Skin of body (tissue), 2 donors: ENCODE data around the gene PRRG1. TPM values are rescaled to one million over a fixed set of nuclear protein-coding genes. Genes with fewer than 3 reads are reported as not detected.
"Not testable (repeated sequence)": the region's sequence is repeated elsewhere in the genome, so short reads cannot be mapped to it uniquely, and the experiment has no call there.

Experiments
- DNase-seq: peaks from one replicate; lab custom pipeline; 2025; lab: John Stamatoyannopoulos, UW
- total RNA-seq: library from RNA; depleted of rRNA; stranded (reverse); fragments of >200 nt; gene quantifications from one replicate; pipeline ENCODE4 v1.2.3, GENCODE V29; 2014

Gene PRRG1
- total RNA-seq, 1 donor from 2014 or later, result 8.2 TPM

GRCh38 chrX:37470711-37471110 is 121.5 kb downstream of the PRRG1 start:
- no peak for DNase-seq

GRCh38 chrX:37472836-37473235 is 123.7 kb downstream of the PRRG1 start:
- DNase-seq, result no peak

DNA sequence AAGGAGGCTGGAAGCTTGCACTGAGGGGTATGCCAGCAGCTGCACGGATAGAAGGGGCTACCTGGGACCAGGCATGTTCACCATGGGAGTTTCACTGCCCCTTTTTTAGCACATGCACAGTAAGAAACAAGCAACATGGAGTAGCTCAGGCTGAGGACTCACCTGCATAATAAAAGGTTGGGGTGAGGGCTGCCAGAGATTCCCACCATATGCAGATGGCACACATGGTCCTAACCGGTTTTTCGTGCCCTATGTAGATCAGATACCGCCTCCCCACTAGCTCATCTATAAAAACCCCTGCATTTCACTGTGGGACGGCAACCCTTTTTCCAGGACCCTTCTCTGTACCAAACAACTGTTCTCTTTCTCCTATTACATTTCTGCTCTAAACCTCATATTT is 125.3 kb downstream of the PRRG1 start:
- no peak for DNase-seq

GRCh38 chrX:37476571-37477170 is 127.5 kb downstream of the PRRG1 start:
- no peak for DNase-seq

DNA sequence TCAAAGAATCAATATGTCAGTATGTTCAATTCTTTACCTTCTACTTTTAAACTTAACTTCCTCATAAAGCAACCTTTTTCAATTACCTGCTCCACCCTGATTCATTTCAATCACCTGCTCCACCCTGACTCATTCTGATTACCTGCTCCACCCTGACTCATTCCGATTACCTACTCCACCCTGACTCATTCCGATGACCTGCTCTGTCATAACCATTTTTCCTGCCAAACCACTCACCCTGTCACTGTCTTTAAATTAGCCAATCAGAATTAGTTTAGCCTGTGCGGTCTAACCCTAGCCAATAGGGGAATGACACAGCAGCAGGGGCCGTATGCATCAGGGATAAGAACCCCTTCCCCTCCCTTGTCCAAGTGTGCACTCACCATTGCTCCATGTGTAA is 135.2 kb downstream of the PRRG1 start:
- not testable (repeated sequence) for DNase-seq

DNA sequence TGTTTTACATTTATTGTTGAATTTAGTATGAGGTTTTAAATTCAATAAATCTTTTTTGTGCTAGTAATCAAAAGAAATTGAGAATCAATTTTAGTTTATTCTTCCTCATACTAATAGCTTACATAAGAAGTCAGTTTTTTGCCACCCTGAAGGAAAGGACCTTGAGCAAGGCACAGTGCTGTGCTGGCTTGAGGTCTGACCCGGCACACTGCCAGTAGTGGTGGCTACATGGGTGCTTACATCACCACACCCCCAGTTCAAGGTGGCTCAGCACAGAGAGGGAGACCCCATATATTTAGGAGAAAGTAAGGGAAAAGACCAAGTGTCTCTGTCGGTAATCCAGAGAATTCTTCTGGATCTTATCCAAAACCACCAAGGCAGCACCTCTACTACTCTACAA is 136.3 kb downstream of the PRRG1 start:
- DNase-seq, result no peak

DNA sequence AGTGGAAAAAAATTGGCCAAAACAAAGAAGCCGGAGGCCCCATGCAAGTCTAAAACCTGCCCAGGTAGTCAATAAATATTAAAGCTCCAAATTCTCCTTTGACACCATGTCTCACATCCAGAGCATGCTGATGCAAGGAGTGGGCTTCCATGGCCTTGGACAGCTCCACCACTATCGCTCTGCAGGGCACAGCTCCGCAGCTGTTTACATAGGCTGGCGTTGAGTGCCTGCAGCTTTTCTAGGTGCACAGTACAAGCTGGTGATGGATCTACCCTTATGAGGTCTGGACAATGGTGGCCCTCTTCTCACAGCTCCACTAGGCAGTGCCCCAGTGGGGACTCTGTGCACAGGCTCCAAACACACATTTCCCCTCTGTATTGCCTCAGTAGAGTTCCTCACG is 138.1 kb downstream of the PRRG1 start:
- no peak for DNase-seq

GRCh38 chrX:37488323-37488722 is 139.2 kb downstream of the PRRG1 start:
- DNase-seq, result no peak

DNA sequence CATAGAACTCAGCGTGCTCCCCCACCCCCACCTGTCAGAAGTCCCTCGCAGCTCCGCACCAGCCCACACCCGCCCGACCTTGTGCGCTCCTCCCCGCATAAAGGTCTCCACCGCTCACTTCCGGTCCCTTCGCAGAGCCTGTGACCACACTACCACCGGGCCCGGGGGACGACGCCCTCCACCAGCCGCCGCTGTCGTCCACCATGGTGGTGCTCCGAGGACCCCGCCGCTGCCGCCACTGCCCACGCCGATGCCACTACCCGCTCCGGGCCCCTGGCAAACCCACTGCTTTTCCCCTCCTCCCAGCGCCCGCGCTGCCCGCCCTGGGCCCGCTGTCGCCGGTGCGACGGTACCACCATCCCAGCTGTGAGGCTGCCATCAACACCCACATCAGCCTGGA is 142.5 kb downstream of the PRRG1 start:
- DNase-seq, result no peak

DNA sequence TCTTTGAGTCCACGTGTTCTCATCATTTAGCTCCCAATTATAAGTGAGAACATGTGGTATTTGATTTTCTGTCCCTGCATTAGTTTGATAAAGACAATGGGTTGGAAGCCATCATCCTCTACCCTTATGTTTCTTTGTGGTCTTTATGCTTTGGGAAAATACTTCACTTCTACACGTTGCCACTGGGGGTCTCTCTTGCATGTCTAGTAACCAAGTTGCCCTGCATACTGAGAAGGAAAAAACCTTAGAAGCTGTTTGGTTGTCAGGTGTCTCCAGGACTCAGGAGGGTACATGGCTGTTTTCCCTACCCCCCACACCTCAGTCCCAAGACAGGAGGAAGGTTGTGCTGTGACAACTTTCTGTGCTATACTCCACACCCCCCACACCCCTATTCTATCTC is 146.6 kb downstream of the PRRG1 start:
- not testable (repeated sequence) for DNase-seq

- DNase-seq, result not testable (repeated sequence)
Measured at GRCh38 chrX:37497126-37497525, 148.0 kb downstream of the PRRG1 start.

GRCh38 chrX:37498323-37498722 is 149.2 kb downstream of the PRRG1 start:
- DNase-seq, result not testable (repeated sequence)

GRCh38 chrX:37499649-37500048 is 150.5 kb downstream of the PRRG1 start:
- not testable (repeated sequence) for DNase-seq

DNA sequence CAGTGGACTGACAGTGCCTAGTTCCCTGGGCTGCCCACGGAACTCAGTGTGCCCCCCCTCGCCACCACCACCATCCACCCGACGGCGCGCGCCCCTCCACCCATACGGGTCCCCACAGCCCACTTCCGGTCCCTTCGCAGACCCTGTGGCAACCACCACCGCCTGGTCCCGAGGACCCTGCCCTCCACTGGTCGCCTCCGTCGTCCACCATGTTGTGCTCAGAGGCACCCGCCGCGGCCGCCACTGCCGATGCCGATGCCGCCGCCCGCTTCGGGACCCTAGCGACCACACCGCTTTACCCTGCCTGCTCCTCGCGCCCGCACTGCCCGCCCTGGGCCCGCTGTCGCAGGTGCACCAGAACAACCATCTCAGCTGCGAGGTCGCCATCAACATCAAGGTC is 155.8 kb downstream of the PRRG1 start:
- no peak for DNase-seq

Other genes starting within 250 kb of the PRRG1 start
- 0.39 TPM for gene LANCL3, start 222.3 kb downstream of the PRRG1 start, total RNA-seq